Esophagus muscularis mucosa (tissue), 4 donors: ENCODE data around the gene SLC29A4.

Experiments
- CTCF ChIP-seq, 3 experiments: fragments of 200-600 bp in 2 of 3; fragments of 450-650 bp in 1 of 3; sonication (generic) in 2 of 3; IDR thresholded peaks; one replicate each; pipeline ENCODE4 v1.5.1; 2017 to 2019; ENCODE audit warnings: antibody characterized with exemption in 3 of 3, mild to moderate bottlenecking in 2 of 3, moderate library complexity in 1 of 3
- EP300 ChIP-seq: sonication (generic); formaldehyde crosslinking; IDR thresholded peaks from one replicate; pipeline ENCODE4 v1.6.1; 2017; ENCODE audit warnings: antibody characterized with exemption
- POLR2A ChIP-seq: fragments of 450-650 bp; IDR thresholded peaks from one replicate; pipeline ENCODE4 v1.6.1; 2017; ENCODE audit warnings: antibody characterized with exemption, moderate library complexity, mild to moderate bottlenecking, low read depth
- POLR2AphosphoS5 ChIP-seq, 2 donors: sonication (generic); formaldehyde crosslinking; IDR thresholded peaks; one replicate each; pipeline ENCODE4 v1.6.1; 2017; ENCODE audit warnings: antibody characterized with exemption in 2 of 2

GRCh38 chr7:5296611-5297226, 14.0 kb downstream of the SLC29A4 start:
- TF ChIP-seq CTCF (IDR thresholded peaks at IDR 0.05) (no peak), POLR2A (no peak), EP300 (no peak), POLR2AphosphoS5 (IDR thresholded peaks at IDR 0.05) (no peak)
